ENCODE results near the gene EDDM3A. TPM values are rescaled to one million over a fixed set of nuclear protein-coding genes. Genes with fewer than 3 reads are reported as not detected.

Gene EDDM3A
- total and polyA plus RNA-seq, 8 donors: 0.38 TPM; not detected in 7

- DNase-seq: no peak
Measured at GRCh38 chr14:20711261-20711660, 34.4 kb upstream of the EDDM3A start.

GRCh38 chr14:20711685-20712084, 34.0 kb upstream of the EDDM3A start:
- no peak for DNase-seq
- Histone ChIP-seq H3K36me3 (no peaks in the 10 kb centered on the region), H3K4me1 (peaks cover 8 to 47% (median 26%) of the 10 kb centered on the region in 4 donors), H3K9me3 (no peaks in the 10 kb centered on the region), H3K27me3 (no peaks in the 10 kb centered on the region), H3K27ac (peak overlapping the region in 4 of 5 donors; percentile 16 to 91 (median 72)), H3K4me3 (no peak overlapping the region)
- intact Hi-C loops (cut with DNase I; ENCODE audit: low total_unique reads): no loop called here
- no peak for TF ChIP-seq CTCF (IDR thresholded peaks at IDR 0.05)
- no peak for TF ChIP-seq POLR2A (IDR thresholded peaks at IDR 0.05)
- no peak for TF ChIP-seq EP300 (IDR thresholded peaks at IDR 0.05)
- peak in 2 of 3 donors; percentile 77 to 82 for TF ChIP-seq POLR2AphosphoS5 (IDR thresholded peaks at IDR 0.05)
- 10 to 37% (median 24%) methylated on average over 4 of the region's 4 CpGs for WGBS, 5 donors

More at GRCh38 chr14:20711261-20711660, 34.4 kb upstream of the EDDM3A start:
- Histone ChIP-seq H3K4me1 (peaks cover 8 to 47% (median 26%) of the 10 kb centered on the region in 4 donors), H3K4me3 (no peak overlapping the region), H3K9me3 (peaks cover 0 to 2% (median 0%) of the 10 kb centered on the region in 4 donors), H3K27me3 (no peaks in the 10 kb centered on the region), H3K27ac (peak overlapping the region; percentile 16 to 91 (median 66)), H3K36me3 (no peaks in the 10 kb centered on the region)
- 41 to 67% (median 48%) methylated on average over 4 of the region's 4 CpGs for WGBS, 5 donors
- intact Hi-C loops (cut with DNase I; ENCODE audit: low total_unique reads): no loop called here
- TF ChIP-seq CTCF (IDR thresholded peaks at IDR 0.05): no peak

DNA sequence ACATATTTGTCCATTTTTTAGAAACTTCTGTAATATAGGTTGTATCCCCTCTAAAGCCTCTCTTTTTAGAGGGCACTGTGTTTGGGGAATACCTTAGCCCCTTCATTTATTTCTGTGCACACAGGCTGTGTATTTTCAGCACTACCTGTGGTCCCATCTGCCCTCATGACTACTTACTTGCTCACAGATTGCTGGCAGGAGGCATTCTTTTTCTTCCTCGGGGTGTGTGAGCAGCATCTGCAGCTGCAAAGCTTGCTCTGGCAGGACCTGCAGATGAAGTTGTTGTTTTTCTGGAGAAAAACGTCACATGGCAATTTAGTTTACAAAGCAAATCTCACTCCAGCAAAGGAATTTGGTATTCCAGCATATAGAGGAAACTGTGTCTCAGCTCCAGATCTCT, 32.8 kb upstream of the EDDM3A start:
- TF ChIP-seq POLR2AphosphoS5 (IDR thresholded peaks at IDR 0.05) (no peak), EP300 (IDR thresholded peaks at IDR 0.05) (no peak), POLR2A (IDR thresholded peaks at IDR 0.05) (no peak), CTCF (IDR thresholded peaks at IDR 0.05) (no peak)
- Histone ChIP-seq H3K27me3 (no peaks in the 10 kb centered on the region), H3K9me3 (no peaks in the 10 kb centered on the region), H3K4me3 (no peak overlapping the region), H3K36me3 (no peaks in the 10 kb centered on the region), H3K27ac (peak overlapping the region; percentile 10 to 91 (median 79)), H3K4me1 (peaks cover 8 to 49% (median 23%) of the 10 kb centered on the region in 4 donors)
- WGBS, 5 donors: 19 to 29% (median 25%) methylated on average over 2 of the region's 2 CpGs
- no peak for DNase-seq
- intact Hi-C loops (cut with DNase I; ENCODE audit: low total_unique reads): no loop called here

DNA sequence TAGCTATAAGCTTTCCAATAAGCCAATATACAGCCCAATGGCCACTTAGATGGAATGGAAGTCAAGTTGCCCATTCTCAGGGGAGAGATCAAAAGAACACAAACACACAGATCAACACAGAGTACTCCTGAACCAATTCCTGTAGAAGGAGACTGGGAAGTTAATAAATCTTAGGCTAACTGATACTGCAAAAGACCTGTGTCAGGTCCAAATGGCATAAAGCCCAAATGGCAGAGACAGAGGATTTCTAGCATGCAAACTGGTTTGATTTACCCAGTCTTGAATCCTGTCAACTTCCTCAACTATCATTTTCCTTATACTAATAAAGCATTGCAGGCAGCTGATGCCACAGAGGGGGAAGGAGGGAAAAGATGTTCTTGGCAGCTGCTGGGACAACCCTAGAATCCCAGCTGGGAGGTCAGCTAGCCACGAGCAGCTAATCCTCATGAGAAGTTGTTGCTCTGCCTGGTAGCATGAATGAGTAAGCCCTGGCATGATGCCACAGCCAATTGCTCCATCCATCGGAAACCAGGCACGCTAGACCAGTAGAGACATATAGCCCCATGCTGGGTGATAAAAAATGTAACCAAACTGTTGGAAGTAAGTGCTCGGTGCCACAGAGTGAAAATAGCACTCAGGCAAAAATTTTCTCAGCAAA, 31.0 kb upstream of the EDDM3A start:
- 2 to 20% (median 17%) methylated on average over 4 of the region's 4 CpGs for WGBS, 5 donors

DNA sequence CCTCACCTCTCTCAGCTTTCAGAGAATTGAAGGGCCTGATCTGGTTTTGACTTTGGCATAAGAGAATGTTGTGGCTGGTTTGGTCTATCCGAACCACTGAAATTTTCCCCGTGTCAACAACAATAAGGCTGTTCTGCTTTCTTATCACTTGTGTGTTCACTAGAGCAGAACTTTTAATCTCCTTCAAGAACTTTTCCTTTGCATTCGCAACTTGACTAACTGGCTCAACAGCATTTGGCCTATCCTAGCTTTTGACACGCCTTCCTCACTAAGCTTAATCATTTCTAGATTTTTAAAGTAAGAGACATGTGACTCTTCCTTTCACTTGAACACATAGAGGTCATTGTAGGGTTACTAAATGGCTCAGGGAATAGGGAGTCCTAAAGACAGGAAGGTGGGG, 25.9 kb upstream of the EDDM3A start:
- no peaks in the 10 kb centered on the region for H3K9me3 ChIP-seq
- DNase-seq: peak; percentile 72 to 92
- H3K27me3 ChIP-seq: peaks cover 0 to 16% (median 0%) of the 10 kb centered on the region in 3 donors
- intact Hi-C loops (cut with DNase I; ENCODE audit: low total_unique reads): no loop called here
- WGBS, 5 donors: 34 to 47% (median 36%) methylated on average over 4 of the region's 4 CpGs
- H3K4me3 ChIP-seq: no peak overlapping the region
- H3K4me1 ChIP-seq: peaks cover 4 to 34% (median 11%) of the 10 kb centered on the region in 4 donors
- no peaks in the 10 kb centered on the region for H3K36me3 ChIP-seq
- TF ChIP-seq POLR2A (IDR thresholded peaks at IDR 0.05): no peak
- peak; percentile 36 to 90 (median 76) for TF ChIP-seq POLR2AphosphoS5 (IDR thresholded peaks at IDR 0.05)
- no peak for TF ChIP-seq EP300 (IDR thresholded peaks at IDR 0.05)
- no peak for TF ChIP-seq CTCF (IDR thresholded peaks at IDR 0.05)
- peak overlapping the region; percentile 75 to 91 (median 83) for H3K27ac ChIP-seq

More for the DNA sequence above, 31.0 kb upstream of the EDDM3A start:
- peak; percentile 46 to 91 for DNase-seq
- no peak overlapping the region for H3K4me3 ChIP-seq
- peak in 2 of 3 donors; percentile 65 to 69 for TF ChIP-seq POLR2AphosphoS5 (IDR thresholded peaks at IDR 0.05)
- TF ChIP-seq POLR2A (IDR thresholded peaks at IDR 0.05): no peak
- no peaks in the 10 kb centered on the region for H3K27me3 ChIP-seq
- no peaks in the 10 kb centered on the region for H3K9me3 ChIP-seq
- peak overlapping the region; percentile 47 to 91 (median 79) for H3K27ac ChIP-seq
- intact Hi-C loops (cut with DNase I; ENCODE audit: low total_unique reads): no loop called here
- H3K36me3 ChIP-seq: no peaks in the 10 kb centered on the region
- H3K4me1 ChIP-seq: peaks cover 12 to 56% (median 29%) of the 10 kb centered on the region in 4 donors

Data from stomach (tissue), 9 donors.